C4-2B (cell line): Measurements from ENCODE around the gene AGAP1.

Experiments
- H3K27ac ChIP-seq: fragments of 450-650 bp; 2 replicates; pipeline ENCODE4 v1.5.1; 2017
- CTCF ChIP-seq: fragments of 450-650 bp; conservative IDR thresholded peaks from 2 replicates; pipeline ENCODE4 v1.5.1; 2017; ENCODE audit warnings: mild to moderate bottlenecking
- ZFX ChIP-seq: fragments of 450-650 bp; IDR thresholded peaks from 2 replicates; pipeline ENCODE4 v1.6.1; 2017

Gene AGAP1

GRCh38 chr2:235825946-235826345 is 332.1 kb downstream of the AGAP1 start:
- H3K27ac ChIP-seq = no peak overlapping the region
- no peak for TF ChIP-seq CTCF
- TF ChIP-seq ZFX = no peak

- no peak overlapping the region for H3K27ac ChIP-seq
Measured at GRCh38 chr2:235826826-235827225, 333.0 kb downstream of the AGAP1 start.

GRCh38 chr2:235827585-235827992 is 333.7 kb downstream of the AGAP1 start:
- TF ChIP-seq ZFX (no peak), CTCF (no peak)
- no peak overlapping the region for H3K27ac ChIP-seq

More at GRCh38 chr2:235826826-235827225, 333.0 kb downstream of the AGAP1 start:
- no peak for TF ChIP-seq ZFX
- TF ChIP-seq CTCF = no peak

GRCh38 chr2:235829726-235830125 is 335.9 kb downstream of the AGAP1 start:
- H3K27ac ChIP-seq = no peak overlapping the region
- TF ChIP-seq CTCF (no peak), ZFX (no peak)

GRCh38 chr2:235831755-235832154 is 337.9 kb downstream of the AGAP1 start:
- no peak overlapping the region for H3K27ac ChIP-seq
- no peak for TF ChIP-seq CTCF
- TF ChIP-seq ZFX = no peak

- no peak overlapping the region for H3K27ac ChIP-seq
- TF ChIP-seq ZFX (no peak), CTCF (no peak)
Measured at GRCh38 chr2:235832941-235833340, 339.1 kb downstream of the AGAP1 start.

- no peak for TF ChIP-seq ZFX
- no peak for TF ChIP-seq CTCF
- no peak overlapping the region for H3K27ac ChIP-seq
Measured at GRCh38 chr2:235833971-235834620, 340.3 kb downstream of the AGAP1 start.
